ENCODE data around the gene RPN2. TPM values are rescaled to one million over a fixed set of nuclear protein-coding genes. Genes with fewer than 3 reads are reported as not detected.

The RPN2 gene
- total RNA-seq, 1 experiment from 2014 or later = 264 TPM

DNA sequence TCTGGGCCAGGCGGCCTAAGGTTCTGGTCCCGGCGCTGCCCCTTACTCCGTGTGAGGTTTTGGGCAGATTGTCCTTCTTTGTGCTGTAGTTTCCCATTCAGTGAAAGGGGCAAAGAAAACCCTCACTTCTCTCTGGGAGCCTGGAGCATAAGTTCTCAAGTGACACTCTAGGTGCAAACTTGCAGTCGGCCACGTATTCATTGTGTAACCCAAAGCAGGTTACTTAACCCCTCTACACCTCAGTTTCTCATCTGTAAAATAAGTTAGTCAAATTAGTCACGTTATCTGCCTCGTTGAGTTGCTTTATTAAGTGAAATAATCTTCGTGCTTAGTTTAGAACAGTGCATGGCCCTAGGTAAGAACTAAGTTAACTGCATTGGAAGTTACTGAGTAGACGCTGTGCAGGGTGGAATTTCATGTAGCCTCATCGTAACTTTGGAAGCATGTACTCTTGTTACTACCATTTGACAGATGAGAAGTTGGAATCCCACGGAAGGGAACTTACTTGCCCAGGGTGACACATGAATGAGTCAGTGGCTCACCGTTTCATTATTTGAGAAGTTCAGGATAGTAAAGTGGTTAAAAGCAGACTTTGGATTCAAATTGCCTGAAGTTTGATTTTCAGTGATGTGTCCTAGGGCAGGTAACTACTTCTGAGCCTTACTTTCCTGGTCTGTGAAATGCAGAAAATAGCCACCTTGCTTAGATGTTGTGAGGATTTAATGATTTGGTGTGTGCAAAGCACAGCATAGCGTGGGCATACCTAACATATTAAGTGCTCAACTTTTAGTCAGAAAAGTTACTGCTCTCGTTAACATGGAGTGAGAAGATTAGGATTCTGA lies 774 bp downstream of the RPN2 start:
- DNase-seq (ENCODE audit: low spot score) = peak; percentile 48

DNA sequence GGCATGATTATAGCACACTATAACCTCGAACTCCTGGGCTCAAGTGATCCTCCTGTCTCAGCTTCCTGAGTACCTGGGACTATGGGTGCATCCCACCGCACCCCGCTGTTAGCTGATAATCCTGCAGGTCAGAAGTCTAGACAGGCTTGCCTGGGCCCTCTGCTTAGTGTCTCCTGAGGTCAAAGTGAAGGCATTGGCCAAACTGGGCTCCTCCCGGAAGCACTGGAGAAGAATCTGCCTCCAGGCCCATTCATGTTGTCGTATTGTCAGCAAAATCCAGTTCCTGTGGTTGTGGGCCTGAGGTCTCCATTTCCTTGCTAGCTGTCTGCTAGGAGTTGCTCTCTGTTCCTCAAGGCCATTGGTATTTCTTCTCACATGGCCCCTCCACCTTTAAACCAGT lies 6.6 kb downstream of the RPN2 start:
- no peak for DNase-seq (ENCODE audit: low spot score)

DNA sequence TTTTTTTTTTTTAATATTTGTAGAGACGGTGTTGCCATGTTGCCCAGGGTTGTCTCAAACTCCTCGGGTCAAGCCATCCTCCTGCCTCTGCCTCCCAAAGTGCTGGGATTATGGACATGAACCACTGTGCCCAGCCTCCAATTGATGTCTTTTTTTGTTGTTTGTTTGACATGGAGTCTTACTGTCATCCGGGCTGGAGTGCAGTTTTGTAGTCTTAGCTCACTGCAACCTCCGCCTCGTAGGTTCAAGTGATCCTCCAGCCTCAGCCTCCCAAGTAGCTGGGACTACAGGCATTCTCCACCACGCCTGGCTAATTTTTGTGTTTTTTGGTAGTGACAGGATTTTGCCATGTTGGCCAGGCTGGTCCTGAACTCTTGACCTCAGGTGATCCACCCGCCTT lies 9.7 kb downstream of the RPN2 start:
- no peak for DNase-seq (ENCODE audit: low spot score)

DNA sequence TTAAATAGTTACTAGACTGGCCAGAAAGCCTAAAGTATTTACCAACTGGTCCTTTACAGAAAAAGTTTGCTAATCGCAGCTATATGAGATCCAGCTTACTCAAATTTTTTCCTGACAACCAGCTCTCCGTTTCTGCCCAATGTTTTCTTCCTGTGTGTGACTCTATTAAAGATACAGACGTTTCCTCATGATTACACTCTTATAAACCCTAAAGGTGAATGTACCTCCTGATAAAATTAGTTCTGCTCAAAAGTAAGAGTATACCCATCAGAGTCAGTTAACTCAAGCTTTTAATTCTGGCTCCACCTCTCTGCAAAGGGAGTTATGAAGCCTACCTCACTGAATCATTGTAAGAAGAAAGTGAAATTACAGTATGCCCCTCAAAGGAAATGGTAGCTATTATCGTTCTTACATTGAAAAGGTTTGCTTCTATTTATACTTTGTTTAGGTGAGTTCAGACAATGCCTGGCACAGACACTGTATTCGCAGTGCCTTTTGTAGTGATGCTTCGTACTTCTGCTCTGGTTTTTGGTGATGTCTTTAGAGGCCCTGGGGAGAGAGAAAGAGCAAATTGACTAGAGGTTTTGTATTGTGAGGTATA lies 10.4 kb downstream of the RPN2 start:
- DNase-seq (ENCODE audit: low spot score) = no peak

DNA sequence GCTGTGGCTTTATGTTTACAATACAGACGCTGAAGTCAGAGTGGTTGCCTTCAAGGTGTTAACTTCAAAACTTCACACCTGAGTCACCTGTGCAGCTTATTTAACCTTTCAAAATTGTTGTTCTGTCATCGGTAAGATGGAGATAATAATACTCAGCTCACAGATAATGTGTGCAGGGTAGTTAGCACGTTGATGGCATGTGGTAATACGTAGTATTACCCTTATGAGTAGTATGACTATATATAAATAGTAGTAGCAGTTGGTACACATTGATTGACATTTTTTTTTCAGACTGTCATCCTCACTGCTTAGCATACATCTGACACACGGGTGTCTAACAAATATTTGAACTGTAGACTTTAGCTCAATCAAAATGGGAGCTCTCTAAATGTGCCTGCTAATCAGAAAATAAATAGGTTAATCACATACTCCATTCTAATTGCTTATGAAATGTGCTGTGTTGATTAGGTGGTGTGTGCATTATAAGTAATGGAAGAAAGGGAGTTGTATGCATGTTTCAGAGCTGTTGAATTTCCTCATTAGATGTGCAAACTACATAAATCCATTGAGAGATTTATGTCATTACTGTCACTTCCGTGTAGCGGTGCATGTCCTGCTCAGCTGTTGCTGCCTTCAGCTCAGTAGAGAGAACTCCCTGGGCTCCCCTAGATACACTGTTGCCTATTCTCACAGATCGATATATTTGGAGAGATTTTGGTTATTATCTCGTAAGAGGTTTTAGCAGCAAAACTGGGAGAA lies 11.4 kb downstream of the RPN2 start:
- DNase-seq (ENCODE audit: low spot score) = no peak

DNA sequence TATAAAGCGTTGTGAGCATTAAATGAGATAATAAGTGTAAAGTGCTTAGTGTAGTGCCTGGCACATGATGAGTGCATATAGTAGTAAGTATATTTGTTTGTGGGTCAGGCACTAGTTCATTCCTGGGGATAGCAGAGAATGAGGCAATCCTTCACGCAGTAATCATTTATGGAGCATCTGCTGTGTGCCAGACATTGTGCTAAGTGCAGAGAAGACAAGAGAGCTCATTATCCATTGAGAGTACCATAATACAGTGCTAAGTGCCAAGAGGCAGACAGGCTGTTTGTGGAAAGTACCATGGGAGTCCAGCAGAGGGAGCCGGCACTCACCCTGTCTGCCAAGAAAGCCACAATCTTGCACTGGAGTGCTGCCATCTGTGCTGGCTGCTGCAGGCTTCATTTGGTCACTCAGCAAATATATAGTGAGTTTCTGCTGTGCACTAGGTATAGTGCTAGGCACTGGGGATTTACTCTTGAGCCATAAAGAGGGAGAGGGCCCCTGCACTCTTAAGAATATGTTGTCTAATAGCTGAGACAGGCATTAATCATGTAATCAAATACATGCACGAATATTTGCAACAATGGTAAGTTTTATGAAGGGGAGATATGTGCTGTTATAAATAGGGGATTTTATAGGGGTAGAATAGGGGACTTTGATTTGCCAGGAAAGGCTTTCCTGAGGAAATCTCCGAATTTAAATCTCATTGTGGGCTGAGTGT lies 13.2 kb downstream of the RPN2 start:
- peak; percentile 86 for DNase-seq (ENCODE audit: low spot score)

DNA sequence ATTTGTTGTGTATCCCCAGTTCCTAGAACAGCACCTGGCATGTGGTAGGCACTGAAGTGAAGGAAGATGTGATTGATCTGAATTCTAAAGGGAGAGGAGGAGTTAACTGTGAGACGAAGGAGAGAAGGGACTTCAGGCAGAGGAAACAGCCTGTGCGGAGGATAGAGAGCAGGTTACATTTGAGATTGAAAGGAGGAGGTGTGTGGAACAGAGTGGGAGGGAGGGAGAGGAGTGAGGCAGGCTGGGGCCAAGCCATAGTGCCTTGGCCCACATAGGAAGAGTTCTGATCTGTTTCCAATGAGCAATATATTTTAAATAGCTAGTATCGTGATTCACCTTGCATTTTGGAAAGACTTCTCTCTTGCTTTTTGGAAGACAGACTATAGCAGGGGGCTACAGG lies 14.1 kb downstream of the RPN2 start:
- no peak for DNase-seq (ENCODE audit: low spot score)

DNA sequence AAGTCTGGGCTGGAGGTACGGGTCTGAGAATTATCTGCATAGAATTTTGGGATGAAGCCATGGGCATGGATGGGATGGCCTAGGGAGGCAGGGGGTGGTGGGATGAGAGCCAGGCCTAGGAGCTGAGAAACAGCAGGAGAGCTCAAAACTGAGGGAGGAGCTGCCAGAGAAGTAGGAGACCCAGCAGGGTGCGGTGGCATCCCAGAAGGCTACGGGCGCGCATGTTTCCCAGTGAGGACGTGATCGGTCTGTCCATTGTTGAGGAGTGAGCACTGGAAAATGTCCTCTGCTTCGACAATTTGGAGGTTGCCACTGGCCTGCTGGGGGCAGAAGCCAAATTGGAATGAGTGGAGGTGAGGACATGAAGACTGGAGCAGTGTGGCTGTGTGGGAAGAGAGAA lies 14.7 kb downstream of the RPN2 start:
- no peak for DNase-seq (ENCODE audit: low spot score)

DNA sequence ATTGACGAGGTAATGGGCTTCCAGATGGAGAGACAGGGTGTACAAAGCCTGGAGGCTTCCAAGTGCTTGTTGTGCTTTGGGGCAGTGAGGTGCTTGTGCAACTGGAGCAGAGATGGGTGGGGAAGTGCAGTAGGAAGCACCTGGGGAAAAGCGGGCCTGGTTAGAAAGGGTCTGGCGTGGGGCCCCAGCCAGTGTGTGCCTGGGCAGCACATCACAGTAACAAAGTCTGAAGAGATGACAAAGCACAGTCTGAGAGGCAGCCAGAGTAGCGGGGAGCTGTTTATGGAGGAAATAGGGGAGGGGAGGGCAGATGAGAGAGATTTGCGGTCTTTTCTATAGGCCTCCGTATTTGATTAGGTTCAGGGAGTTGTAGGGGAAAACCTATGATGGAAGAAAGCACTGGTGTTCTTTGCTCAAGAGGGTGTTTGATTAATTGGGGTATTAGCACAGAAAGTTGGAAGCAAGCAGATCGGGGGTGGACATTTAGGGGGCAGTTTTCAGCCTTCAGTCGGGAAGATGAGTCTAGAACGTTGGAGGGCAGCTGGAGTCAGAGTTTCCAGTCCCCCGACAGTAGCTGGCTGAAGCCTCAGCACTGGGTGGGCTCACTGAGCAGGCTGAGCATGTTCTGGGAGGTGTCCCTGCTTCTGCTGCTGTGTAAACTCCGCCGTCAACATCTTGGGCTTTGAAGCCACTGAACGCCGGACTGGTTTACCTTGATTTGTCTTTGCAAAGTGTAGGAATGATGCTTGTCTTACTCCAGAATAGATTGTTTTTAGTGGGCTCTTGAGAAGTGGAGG lies 15.7 kb downstream of the RPN2 start:
- DNase-seq (ENCODE audit: low spot score) = no peak

DNA sequence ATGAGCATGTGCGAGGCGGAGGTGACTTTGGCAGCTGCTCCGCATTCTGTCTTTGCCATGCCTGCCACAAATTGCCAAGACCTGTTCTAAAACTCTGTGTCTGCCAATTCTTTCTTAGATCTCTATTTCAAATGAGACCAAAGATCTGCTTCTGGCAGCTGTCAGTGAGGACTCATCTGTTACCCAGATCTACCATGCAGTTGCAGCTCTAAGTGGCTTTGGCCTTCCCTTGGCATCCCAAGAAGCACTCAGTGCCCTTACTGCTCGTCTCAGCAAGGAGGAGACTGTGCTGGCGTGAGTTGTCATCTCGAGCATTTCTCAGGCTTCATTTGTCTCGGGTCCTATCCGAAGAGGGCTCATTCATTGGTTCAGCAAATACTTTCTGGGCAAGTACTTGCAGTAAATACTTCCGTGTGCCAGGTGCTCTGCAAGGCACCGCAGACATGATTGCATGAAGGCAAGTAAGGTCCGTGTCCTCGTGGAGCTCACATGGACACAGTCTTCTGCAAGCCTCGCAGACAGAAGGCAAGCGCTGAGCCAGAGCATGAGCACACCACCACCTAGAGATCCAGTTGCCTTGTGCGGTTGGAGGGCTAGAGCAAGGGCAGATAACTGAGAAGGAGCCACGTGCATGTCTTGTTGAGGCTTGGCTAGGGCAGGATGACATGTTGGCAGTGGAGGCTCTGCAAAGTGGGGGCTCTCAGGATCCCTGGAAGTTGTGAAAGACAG lies 20.0 kb downstream of the RPN2 start:
- DNase-seq (ENCODE audit: low spot score) = no peak

DNA sequence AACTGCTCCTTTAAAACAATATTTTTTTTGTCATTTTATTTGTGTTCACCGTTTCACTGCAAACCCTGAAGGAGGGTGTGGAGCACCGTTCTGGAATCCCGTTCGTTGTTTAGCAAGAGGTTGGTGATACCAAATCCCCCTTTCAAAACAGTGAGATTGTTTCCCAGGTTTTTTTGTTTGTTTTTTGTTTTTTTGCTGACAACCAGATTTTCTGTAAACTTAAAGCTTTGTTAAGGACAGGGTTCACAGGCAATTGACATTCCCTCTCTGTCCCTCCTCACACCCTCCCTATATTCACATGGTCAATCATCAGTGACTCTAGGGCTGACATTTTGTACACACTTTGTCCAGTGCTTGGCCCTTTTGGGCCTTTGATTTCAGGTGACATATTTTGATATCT lies 21.2 kb downstream of the RPN2 start:
- DNase-seq (ENCODE audit: low spot score) = no peak

DNA sequence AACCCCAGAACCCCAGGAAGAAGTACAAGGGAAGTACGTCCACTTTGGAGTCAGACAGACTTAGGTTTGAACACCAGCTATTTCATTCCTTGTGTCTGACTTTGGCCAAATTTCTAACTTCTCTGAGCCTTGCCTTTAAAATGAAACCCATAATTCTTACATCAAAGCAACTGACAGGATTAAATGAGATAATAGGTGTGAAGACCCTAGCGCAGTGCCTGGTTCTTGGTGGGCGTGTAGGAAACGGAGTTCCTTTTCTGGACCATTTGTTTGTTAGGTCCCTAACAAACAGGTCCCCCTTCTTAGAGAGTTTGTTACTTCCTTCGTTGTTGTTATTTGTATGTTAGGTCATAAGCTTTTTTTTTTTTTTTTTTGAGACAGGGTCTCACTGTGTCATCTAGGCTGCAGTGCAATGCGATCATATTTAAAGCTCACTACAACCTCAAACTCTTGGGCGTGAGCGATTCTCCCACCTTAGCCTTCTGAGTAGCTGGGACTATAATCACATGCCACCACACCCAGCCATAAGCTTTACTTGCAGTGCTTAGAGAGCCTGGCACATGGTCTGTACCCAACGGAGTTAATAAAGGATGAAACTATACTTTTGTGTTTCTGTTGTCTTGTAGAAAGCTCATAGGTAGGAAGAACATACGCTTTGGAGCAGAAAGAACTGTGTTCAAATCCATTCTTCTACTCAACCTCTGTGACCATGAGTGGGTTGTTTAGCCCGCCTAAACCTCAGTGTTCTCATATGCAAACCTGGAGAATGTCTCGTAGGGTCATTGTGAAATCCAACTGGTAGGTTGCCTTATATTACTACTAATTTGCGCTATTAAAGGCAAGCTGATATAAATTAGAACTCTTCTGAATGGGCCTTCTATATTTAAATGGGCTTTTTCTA lies 22.0 kb downstream of the RPN2 start:
- DNase-seq (ENCODE audit: low spot score) = no peak

DNA sequence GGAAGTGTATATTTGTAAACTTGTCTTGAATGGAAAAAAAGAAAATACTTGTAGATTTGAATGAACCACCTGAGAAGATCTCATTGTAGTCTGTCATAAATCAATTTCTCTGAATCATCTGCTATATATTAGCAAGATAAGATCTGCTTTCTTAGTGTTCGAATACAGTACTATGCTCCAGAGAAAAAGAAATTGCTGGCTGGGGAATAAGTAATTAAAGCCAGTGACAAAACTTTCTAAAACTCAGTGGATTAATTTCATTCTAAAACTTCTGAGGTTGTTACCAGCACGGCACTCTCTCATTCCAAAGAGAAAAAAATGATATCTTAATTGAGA lies 22.7 kb downstream of the RPN2 start:
- no peak for DNase-seq (ENCODE audit: low spot score)

DNA sequence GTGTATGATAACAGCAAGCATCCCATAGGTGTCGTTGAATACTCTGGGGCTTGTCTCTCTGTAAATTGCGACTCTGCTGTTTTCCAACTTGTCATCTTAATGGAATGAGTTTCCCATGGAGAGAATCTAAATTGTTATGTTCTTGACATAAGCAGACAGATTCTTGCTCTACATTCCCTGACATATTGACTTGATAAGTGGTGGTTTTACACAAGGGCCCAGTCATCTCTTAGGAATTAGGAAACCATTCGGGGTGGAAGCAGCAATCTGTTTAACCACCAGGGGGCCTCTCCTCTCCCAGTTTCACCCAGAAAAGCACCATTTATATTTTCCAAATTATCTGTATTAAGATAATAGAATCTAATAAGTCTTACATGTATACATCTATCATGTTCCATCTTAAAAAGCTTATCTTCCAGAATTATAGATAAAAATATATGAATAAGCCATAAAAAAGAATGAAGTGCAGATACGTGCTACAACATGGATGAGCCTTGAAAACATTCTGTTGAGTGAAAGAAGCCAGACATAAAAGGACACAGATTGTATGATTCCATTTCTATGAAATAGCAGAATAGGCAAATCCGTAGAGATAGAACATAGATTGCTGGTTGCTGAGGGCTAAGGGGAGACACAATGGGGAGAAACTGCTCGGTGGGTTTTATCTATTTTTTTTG lies 23.3 kb downstream of the RPN2 start:
- peak; percentile 94 for DNase-seq (ENCODE audit: low spot score)

DNA sequence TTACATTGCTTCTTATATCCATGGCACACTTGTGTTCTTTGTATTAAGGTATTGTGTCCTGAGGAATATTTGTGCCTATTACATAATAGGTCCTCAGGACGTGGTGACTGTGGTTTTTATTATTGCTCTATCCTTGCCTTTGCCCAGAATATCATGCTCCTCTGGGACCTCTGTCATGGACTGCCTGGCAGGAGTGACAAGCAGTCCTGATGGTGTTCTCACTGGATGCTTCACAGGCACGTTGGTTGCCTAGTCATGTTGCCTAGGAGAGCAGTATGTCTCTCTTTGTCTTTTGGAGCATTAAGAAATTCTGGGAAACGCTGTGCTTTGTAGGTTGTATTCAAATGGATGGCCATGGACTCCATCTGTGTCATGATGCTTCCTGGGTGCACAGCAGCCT lies 24.9 kb downstream of the RPN2 start:
- DNase-seq (ENCODE audit: low spot score) = no peak

DNA sequence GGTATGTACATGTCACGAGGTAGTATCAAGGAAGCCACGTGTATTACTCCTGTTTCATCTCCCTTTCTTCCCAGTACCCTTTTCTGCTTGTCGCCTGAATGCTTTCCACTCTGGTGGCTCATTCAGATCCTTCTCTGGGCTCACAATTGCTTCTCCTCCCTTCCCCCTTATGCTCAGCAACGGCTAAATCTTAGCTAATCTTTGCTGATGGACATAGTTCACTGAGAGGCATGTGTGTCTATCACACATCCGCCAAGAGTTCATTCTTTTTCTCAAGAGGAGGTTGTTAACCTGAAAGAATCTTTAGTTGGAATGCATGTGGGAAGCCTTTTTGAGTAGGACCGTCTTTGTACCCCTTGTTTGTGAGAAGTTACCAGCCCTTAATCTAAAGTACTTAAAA lies 26.0 kb downstream of the RPN2 start:
- DNase-seq (ENCODE audit: low spot score) = no peak

DNA sequence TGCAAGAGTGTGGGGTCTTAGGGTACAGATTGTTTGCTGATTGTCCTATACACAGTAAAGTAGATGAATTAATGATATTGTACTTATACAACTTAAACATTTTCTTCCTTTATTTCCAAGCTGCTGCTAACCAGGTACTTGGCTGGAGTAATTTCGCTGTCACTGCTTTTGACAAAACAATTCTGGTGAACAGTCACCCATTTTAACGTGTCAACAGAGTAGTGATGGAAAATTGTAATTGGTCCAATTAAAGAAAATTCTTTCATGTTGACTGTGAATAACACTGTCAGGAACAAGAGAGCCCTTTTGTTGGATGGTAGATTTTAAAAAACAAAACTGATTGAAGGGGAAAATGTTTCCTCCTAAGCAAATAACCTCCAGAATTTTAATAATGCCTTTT lies 26.7 kb downstream of the RPN2 start:
- DNase-seq (ENCODE audit: low spot score) = no peak

DNA sequence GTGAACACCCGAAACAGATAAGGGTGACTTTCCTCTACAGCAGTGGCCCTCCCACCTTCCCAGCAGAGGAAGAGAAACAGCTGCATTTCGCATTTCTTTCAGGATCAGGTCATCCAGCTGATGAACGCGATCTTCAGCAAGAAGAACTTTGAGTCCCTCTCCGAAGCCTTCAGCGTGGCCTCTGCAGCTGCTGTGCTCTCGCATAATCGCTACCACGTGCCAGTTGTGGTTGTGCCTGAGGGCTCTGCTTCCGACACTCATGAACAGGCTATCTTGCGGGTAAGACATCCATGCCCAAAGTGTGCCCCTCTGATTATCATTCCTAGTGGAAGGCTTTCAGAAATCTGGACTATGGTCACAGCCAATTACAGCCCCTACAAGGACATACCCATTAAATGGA lies 28.0 kb downstream of the RPN2 start:
- DNase-seq (ENCODE audit: low spot score) = no peak

DNA sequence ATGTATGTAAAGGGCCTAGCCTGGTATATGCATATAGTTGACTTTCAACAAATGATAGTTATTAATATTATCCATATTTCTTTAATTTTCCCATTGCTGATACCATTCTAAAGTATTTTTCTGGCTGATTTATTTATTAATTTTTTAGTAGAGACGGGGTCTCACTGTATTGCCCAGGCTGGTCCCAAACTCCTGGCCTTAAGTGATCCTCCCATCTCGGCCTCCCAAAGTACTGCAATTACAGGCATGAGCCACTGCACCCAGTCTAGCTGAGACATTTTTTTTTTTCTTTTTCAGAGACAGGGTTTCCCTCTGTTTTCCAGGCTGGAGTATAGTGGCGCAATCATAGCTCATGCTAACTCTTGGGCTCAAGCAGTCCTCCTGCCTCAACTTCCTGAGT lies 30.1 kb downstream of the RPN2 start:
- no peak for DNase-seq (ENCODE audit: low spot score)

Measured in A172 (cell line).